ENCODE results near the gene SEC23IP. TPM values are rescaled to one million over a fixed set of nuclear protein-coding genes. Genes with fewer than 3 reads are reported as not detected.
"Not testable (repeated sequence)": the region's sequence is repeated elsewhere in the genome, so short reads cannot be mapped to it uniquely, and the experiment has no call there.

Gene SEC23IP
- total and polyA plus RNA-seq, 2 donors from 2014 or later, result 13.3 to 65.2 TPM

DNA sequence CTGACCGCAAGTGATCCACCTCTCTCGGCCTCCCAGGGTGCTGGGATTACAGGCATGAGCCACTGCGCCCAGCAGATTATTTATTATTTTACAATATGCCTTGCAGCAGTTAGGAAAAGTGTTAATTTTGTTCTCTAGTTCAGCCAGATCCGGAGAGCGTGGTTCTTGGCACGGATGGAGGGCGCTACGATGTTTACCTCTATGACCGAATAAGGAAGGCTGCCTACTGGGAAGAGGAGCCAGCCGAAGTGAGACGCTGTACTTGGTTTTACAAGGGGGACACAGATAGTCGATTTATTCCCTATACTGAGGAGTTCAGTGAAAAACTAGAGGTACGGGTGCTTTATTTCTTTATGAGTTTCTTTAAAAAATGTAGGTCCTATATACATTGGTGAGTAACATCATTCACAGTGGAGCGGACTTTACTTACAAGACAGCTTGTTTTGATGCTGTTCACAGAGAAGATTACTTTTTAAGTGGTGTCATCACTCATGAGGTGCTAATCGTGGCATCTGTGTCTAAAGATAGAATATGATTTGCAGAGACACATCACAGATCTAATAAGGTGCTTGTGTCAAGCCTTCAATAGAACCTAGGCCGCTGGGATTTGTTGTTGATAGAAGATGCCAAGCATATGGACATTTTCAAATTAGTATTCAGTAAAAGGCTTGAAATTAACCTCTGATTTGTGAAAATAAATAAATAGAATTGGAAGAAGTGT is 11.6 kb downstream of the SEC23IP start:
- H3K9ac ChIP-seq (ENCODE audit: low read length in 3 of 3), result no peak overlapping the region
- FAIRE-seq, result no peak
- no peak overlapping the region for H3K4me3 ChIP-seq (ENCODE audit: low read length in 3 of 3)
- TF ChIP-seq, protein P1, sequence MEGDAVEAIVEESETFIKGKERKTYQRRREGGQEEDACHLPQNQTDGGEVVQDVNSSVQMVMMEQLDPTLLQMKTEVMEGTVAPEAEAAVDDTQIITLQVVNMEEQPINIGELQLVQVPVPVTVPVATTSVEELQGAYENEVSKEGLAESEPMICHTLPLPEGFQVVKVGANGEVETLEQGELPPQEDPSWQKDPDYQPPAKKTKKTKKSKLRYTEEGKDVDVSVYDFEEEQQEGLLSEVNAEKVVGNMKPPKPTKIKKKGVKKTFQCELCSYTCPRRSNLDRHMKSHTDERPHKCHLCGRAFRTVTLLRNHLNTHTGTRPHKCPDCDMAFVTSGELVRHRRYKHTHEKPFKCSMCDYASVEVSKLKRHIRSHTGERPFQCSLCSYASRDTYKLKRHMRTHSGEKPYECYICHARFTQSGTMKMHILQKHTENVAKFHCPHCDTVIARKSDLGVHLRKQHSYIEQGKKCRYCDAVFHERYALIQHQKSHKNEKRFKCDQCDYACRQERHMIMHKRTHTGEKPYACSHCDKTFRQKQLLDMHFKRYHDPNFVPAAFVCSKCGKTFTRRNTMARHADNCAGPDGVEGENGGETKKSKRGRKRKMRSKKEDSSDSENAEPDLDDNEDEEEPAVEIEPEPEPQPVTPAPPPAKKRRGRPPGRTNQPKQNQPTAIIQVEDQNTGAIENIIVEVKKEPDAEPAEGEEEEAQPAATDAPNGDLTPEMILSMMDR (IDR thresholded peaks at IDR 0.05; ENCODE audit: borderline replicate concordance, extremely low read depth, insufficient read depth), result no peak
- intact Hi-C loops (cut with DNase I), result no loop called here
- no peaks in the 10 kb centered on the region for H3K4me1 ChIP-seq (ENCODE audit: control insufficient read depth in 2 of 3, insufficient read depth in 2 of 3, low read depth in 1 of 3, low read length in 3 of 3)
- no peaks in the 10 kb centered on the region for H3K9me3 ChIP-seq (ENCODE audit: control insufficient read depth in 2 of 3, insufficient read depth in 1 of 3, low read length in 3 of 3)
- no peak for DNase-seq
- peaks cover 4 to 38% (median 28%) of the 10 kb centered on the region in 3 donors for H3K36me3 ChIP-seq (ENCODE audit: control insufficient read depth in 2 of 3, insufficient read depth in 3 of 3, low read length in 3 of 3)
- H3K27me3 ChIP-seq (ENCODE audit: control insufficient read depth, insufficient read depth, low read length), result no peaks in the 10 kb centered on the region
- H3K27ac ChIP-seq (ENCODE audit: low read depth in 2 of 2, low read length in 2 of 2), result no peak overlapping the region

- H3K9me3 ChIP-seq (ENCODE audit: control insufficient read depth in 2 of 3, insufficient read depth in 1 of 3, low read length in 3 of 3); H3K9ac ChIP-seq (ENCODE audit: low read length in 3 of 3); FAIRE-seq; H3K27ac ChIP-seq (ENCODE audit: low read depth in 2 of 2, low read length in 2 of 2); intact Hi-C loops (cut with DNase I); H3K4me3 ChIP-seq (ENCODE audit: low read length in 3 of 3); H3K27me3 ChIP-seq (ENCODE audit: control insufficient read depth, insufficient read depth, low read length); DNase-seq; H3K4me1 ChIP-seq (ENCODE audit: control insufficient read depth in 2 of 3, insufficient read depth in 2 of 3, low read depth in 1 of 3, low read length in 3 of 3): not testable (repeated sequence)
- peaks cover 4 to 41% (median 28%) of the 10 kb centered on the region in 3 donors for H3K36me3 ChIP-seq (ENCODE audit: control insufficient read depth in 2 of 3, insufficient read depth in 3 of 3, low read length in 3 of 3)
Observed at GRCh38 chr10:119907695-119908094, 15.2 kb downstream of the SEC23IP start.

DNA sequence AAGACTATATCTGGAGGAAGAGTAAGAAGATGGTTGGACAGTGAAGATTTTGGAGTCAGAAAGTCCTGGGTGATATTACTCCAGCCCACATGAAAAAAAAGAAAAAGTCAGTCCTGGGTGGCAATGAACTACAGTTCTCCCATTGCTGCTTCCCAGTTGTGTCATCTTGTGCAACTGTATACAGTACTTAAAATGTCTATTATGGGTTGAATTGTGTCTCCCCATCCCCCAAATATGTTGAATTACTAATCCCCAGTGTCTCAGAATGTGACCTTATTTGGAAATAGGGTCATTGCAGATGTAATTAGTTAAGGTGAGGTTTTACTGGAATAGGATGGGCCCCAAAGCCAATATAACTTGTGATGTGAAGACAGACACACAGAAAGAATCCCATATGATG is 15.6 kb downstream of the SEC23IP start:
- DNase-seq (no peak), FAIRE-seq (no peak)
- Histone ChIP-seq H3K27ac (ENCODE audit: low read depth in 2 of 2, low read length in 2 of 2) (no peak overlapping the region), H3K36me3 (ENCODE audit: control insufficient read depth in 2 of 3, insufficient read depth in 3 of 3, low read length in 3 of 3) (peaks cover 4 to 39% (median 28%) of the 10 kb centered on the region in 3 donors), H3K9me3 (ENCODE audit: control insufficient read depth in 2 of 3, insufficient read depth in 1 of 3, low read length in 3 of 3) (no peaks in the 10 kb centered on the region), H3K9ac (ENCODE audit: low read length in 3 of 3) (no peak overlapping the region), H3K27me3 (ENCODE audit: control insufficient read depth, insufficient read depth, low read length) (no peaks in the 10 kb centered on the region), H3K4me1 (ENCODE audit: control insufficient read depth in 2 of 3, insufficient read depth in 2 of 3, low read depth in 1 of 3, low read length in 3 of 3) (no peaks in the 10 kb centered on the region), H3K4me3 (ENCODE audit: low read length in 3 of 3) (no peak overlapping the region)
- intact Hi-C loops (cut with DNase I), result no loop called here
- TF ChIP-seq, protein P1 (IDR thresholded peaks at IDR 0.05; ENCODE audit: borderline replicate concordance, extremely low read depth, insufficient read depth), result no peak

DNA sequence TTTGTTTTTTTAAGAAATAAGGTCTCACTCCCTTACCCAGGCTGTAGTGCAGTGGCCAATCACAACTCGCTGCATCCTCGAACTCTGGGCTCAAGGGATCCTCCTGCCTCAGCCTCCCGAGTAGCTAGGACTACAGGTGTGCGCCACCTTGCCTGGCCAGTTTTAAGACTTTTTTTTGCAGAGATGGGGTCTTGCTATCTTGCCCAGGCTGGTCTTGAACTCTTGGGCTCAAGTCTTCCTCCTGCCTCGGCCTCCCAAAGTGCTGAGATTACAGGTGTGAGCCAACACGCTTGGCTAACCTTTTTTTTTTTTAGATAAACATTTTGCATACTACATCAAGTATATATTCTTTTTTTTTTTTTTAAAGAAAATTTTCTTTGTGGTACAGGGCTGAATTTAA is 18.2 kb downstream of the SEC23IP start:
- TF ChIP-seq, protein P1 (IDR thresholded peaks at IDR 0.05; ENCODE audit: borderline replicate concordance, extremely low read depth, insufficient read depth), result no peak
- no peak overlapping the region for H3K27ac ChIP-seq (ENCODE audit: low read depth in 2 of 2, low read length in 2 of 2)
- H3K4me1 ChIP-seq (ENCODE audit: control insufficient read depth in 2 of 3, insufficient read depth in 2 of 3, low read depth in 1 of 3, low read length in 3 of 3), result no peaks in the 10 kb centered on the region
- DNase-seq (no peak), FAIRE-seq (no peak)
- H3K36me3 ChIP-seq (ENCODE audit: control insufficient read depth in 2 of 3, insufficient read depth in 3 of 3, low read length in 3 of 3), result peaks cover 5 to 38% (median 19%) of the 10 kb centered on the region in 3 donors
- intact Hi-C loops (cut with DNase I), result no loop called here
- H3K9me3 ChIP-seq (ENCODE audit: control insufficient read depth in 2 of 3, insufficient read depth in 1 of 3, low read length in 3 of 3), result no peaks in the 10 kb centered on the region
- H3K9ac ChIP-seq (ENCODE audit: low read length in 3 of 3), result no peak overlapping the region
- no peaks in the 10 kb centered on the region for H3K27me3 ChIP-seq (ENCODE audit: control insufficient read depth, insufficient read depth, low read length)
- no peak overlapping the region for H3K4me3 ChIP-seq (ENCODE audit: low read length in 3 of 3)

Data from kidney (tissue), 14 donors.